Ascending aorta (tissue), 2 donors: ENCODE results near the gene MAML2. TPM values are rescaled to one million over a fixed set of nuclear protein-coding genes. Genes with fewer than 3 reads are reported as not detected.

Experiments
- DNase-seq, 2 donors: peaks; one replicate each; pipeline ENCODE4 v3.0.0-alpha.2; 2019; ENCODE audit warnings: low spot score in 2 of 2
- H3K27ac ChIP-seq, 2 donors: fragments of 200-600 bp; sonication (generic); one replicate each; pipeline ENCODE4 v1.5.1; 2016 to 2017; ENCODE audit warnings: mild to moderate bottlenecking in 1 of 2
- H3K27me3 ChIP-seq: fragments of 200-600 bp; sonication (generic); one replicate; pipeline ENCODE4 v1.5.1; 2017
- H3K36me3 ChIP-seq, 2 donors: fragments of 200-600 bp; sonication (generic); one replicate each; pipeline ENCODE4 v1.5.1; 2016
- H3K4me1 ChIP-seq, 2 donors: fragments of 200-600 bp; sonication (generic); one replicate each; pipeline ENCODE4 v1.5.1; 2016 to 2017; ENCODE audit warnings: mild to moderate bottlenecking in 1 of 2
- H3K4me3 ChIP-seq, 2 donors: fragments of 200-600 bp; sonication (generic); one replicate each; pipeline ENCODE4 v1.5.1; 2016 to 2017; ENCODE audit warnings: mild to moderate bottlenecking in 1 of 2
- H3K9me3 ChIP-seq, 2 donors: fragments of 200-600 bp; sonication (generic); one replicate each; pipeline ENCODE4 v1.5.1; 2016
- CTCF ChIP-seq, 3 experiments: fragments of 200-600 bp in 2 of 3; fragments of 450-650 bp in 1 of 3; sonication (generic) in 2 of 3; IDR thresholded peaks; one replicate each; pipeline ENCODE4 v1.5.1; 2016 to 2019; ENCODE audit warnings: antibody characterized with exemption in 3 of 3, mild to moderate bottlenecking in 1 of 3, moderate library complexity in 1 of 3
- intact Hi-C: fragments of 100-400 bp; cut with DNase I; formaldehyde crosslinking; loops from one replicate; pipeline ENCODE4 v1.15.1; 2023
- total RNA-seq: library from RNA; depleted of rRNA; stranded (reverse); fragments of >200 nt; gene quantifications from one replicate; pipeline ENCODE4 v1.1.0, GENCODE V29; 2016

The MAML2 gene
- total RNA-seq, 1 donor from 2014 or later = 13.2 TPM

GRCh38 chr11:96139691-96140090 is 203.3 kb downstream of the MAML2 start:
- no peaks in the 10 kb centered on the region for H3K9me3 ChIP-seq
- no peak for DNase-seq
- H3K27me3 ChIP-seq = no peaks in the 10 kb centered on the region
- H3K27ac ChIP-seq = no peak overlapping the region
- no peak for TF ChIP-seq CTCF (IDR thresholded peaks at IDR 0.05)
- no peaks in the 10 kb centered on the region for H3K36me3 ChIP-seq
- intact Hi-C loops = no loop called here
- no peak overlapping the region for H3K4me3 ChIP-seq
- H3K4me1 ChIP-seq = peaks cover 0 to 23% of the 10 kb centered on the region in 2 donors

- Histone ChIP-seq H3K36me3 (no peaks in the 10 kb centered on the region), H3K27me3 (no peaks in the 10 kb centered on the region), H3K9me3 (no peaks in the 10 kb centered on the region), H3K4me1 (peaks cover 0 to 9% of the 10 kb centered on the region in 2 donors), H3K27ac (no peak overlapping the region), H3K4me3 (no peak overlapping the region)
- intact Hi-C loops = no loop called here
- DNase-seq = no peak
- no peak for TF ChIP-seq CTCF (IDR thresholded peaks at IDR 0.05)
These were observed 205.6 kb downstream of the MAML2 start for GRCh38 chr11:96137373-96137772.

GRCh38 chr11:96136613-96137298 is 206.2 kb downstream of the MAML2 start:
- intact Hi-C loops = no loop called here
- Histone ChIP-seq H3K9me3 (no peaks in the 10 kb centered on the region), H3K36me3 (no peaks in the 10 kb centered on the region), H3K27ac (no peak overlapping the region), H3K27me3 (no peaks in the 10 kb centered on the region), H3K4me1 (peaks cover 0 to 5% of the 10 kb centered on the region in 2 donors), H3K4me3 (no peak overlapping the region)
- TF ChIP-seq CTCF (IDR thresholded peaks at IDR 0.05) = no peak
- no peak for DNase-seq

GRCh38 chr11:96134602-96135001 is 208.4 kb downstream of the MAML2 start:
- Histone ChIP-seq H3K36me3 (no peaks in the 10 kb centered on the region), H3K9me3 (no peaks in the 10 kb centered on the region), H3K27me3 (no peaks in the 10 kb centered on the region), H3K4me1 (peaks cover 0 to 5% of the 10 kb centered on the region in 2 donors), H3K4me3 (no peak overlapping the region), H3K27ac (no peak overlapping the region)
- DNase-seq = no peak
- TF ChIP-seq CTCF (IDR thresholded peaks at IDR 0.05) = no peak
- intact Hi-C loops = no loop called here

GRCh38 chr11:96132437-96132836 is 210.6 kb downstream of the MAML2 start:
- Histone ChIP-seq H3K4me3 (no peak overlapping the region), H3K27ac (no peak overlapping the region), H3K36me3 (no peaks in the 10 kb centered on the region), H3K9me3 (no peaks in the 10 kb centered on the region), H3K4me1 (peaks cover 0 to 5% of the 10 kb centered on the region in 2 donors), H3K27me3 (no peaks in the 10 kb centered on the region)
- intact Hi-C loops = no loop called here
- no peak for DNase-seq
- no peak for TF ChIP-seq CTCF (IDR thresholded peaks at IDR 0.05)
